Measurements from ENCODE around the gene SUMO4. TPM values are rescaled to one million over a fixed set of nuclear protein-coding genes. Genes with fewer than 3 reads are reported as not detected.

SUMO4 gene
- total RNA-seq, 1 donor from 2014 or later: 0.82 TPM

DNA sequence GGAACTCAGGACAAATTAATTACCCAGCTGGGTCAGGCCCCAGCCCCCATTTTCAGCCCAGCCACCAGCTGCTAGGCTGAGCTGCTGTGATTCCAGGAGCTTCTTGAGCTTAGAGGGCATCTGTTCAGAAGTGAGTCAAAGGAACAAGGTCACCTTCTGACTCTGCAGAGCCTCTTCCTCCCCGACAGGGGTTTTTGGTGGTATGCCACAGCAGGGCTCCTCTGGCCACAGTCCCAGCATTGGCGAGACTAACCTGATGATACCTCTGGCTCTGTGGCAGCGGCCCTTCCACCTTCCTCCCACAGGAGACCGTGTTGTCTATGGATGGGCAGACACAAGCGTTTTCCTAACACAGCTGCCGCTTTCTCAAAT, 45.0 kb downstream of the SUMO4 start:
- no peaks in the 10 kb centered on the region for H3K9me3 ChIP-seq (ENCODE audit: low read depth)
- Mint-ChIP-seq H3K4me3 (no peak overlapping the region), H3K27me3 (ENCODE audit: insufficient read depth, low read depth) (peaks cover 16% of the 10 kb centered on the region), H3K4me1 (peaks cover 20% of the 10 kb centered on the region), H3K36me3 (no peaks in the 10 kb centered on the region), H3K27ac (no peak overlapping the region), H3K9me3 (no peaks in the 10 kb centered on the region)
- no peak overlapping the region for H2AFZ ChIP-seq (replicated peaks)
- H3K27me3 ChIP-seq: peaks cover 14% of the 10 kb centered on the region
- TF ChIP-seq EZH2 (IDR thresholded peaks at IDR 0.05) (no peak), EZH2phosphoT487 (IDR thresholded peaks at IDR 0.05) (no peak)
- TF ChIP-seq, protein P1, sequence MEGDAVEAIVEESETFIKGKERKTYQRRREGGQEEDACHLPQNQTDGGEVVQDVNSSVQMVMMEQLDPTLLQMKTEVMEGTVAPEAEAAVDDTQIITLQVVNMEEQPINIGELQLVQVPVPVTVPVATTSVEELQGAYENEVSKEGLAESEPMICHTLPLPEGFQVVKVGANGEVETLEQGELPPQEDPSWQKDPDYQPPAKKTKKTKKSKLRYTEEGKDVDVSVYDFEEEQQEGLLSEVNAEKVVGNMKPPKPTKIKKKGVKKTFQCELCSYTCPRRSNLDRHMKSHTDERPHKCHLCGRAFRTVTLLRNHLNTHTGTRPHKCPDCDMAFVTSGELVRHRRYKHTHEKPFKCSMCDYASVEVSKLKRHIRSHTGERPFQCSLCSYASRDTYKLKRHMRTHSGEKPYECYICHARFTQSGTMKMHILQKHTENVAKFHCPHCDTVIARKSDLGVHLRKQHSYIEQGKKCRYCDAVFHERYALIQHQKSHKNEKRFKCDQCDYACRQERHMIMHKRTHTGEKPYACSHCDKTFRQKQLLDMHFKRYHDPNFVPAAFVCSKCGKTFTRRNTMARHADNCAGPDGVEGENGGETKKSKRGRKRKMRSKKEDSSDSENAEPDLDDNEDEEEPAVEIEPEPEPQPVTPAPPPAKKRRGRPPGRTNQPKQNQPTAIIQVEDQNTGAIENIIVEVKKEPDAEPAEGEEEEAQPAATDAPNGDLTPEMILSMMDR (IDR thresholded peaks at IDR 0.05): no peak
- no peak overlapping the region for H3K4me2 ChIP-seq
- H3K9ac ChIP-seq: no peak overlapping the region
- H3K27ac ChIP-seq: no peak overlapping the region
- DNase-seq (ENCODE audit: low spot score): no peak
- no peaks in the 10 kb centered on the region for H3K79me2 ChIP-seq (ENCODE audit: low read depth)
- no peaks in the 10 kb centered on the region for H3K4me1 ChIP-seq
- H3K4me3 ChIP-seq: no peak overlapping the region
- no peaks in the 10 kb centered on the region for H3K36me3 ChIP-seq
- no peaks in the 10 kb centered on the region for H4K20me1 ChIP-seq (ENCODE audit: low read depth)
- no peaks in the 10 kb centered on the region for H3F3A ChIP-seq (ENCODE audit: low read depth)

DNA sequence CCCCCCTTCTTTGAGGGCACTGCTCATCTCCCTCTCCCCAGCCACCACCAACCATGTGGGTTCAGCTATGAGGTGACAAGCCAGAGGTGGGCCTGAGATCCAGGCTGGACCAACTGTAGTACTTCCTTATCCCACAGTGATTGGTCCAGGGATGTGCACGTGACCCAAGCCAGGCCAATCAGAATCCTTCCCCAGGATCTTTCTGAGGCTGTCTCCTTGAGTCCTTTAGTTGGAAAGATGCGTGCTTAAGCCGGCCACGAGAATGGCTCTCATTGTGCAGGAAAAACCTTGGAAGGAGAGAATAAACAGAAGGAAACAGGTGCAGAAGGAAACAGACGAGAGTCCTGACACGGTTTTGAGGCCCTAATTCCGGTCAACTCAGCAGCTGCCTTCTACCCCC, 45.5 kb downstream of the SUMO4 start:
- Mint-ChIP-seq H3K4me3 (no peak overlapping the region), H3K9me3 (no peaks in the 10 kb centered on the region), H3K27ac (no peak overlapping the region), H3K4me1 (peaks cover 19% of the 10 kb centered on the region), H3K36me3 (no peaks in the 10 kb centered on the region), H3K27me3 (ENCODE audit: insufficient read depth, low read depth) (peaks cover 21% of the 10 kb centered on the region)
- Histone ChIP-seq H3K4me3 (no peak overlapping the region), H2AFZ (replicated peaks) (no peak overlapping the region), H3K4me1 (peaks cover under 1% of the 10 kb centered on the region), H3K79me2 (ENCODE audit: low read depth) (no peaks in the 10 kb centered on the region), H4K20me1 (ENCODE audit: low read depth) (no peaks in the 10 kb centered on the region), H3K36me3 (no peaks in the 10 kb centered on the region), H3K4me2 (no peak overlapping the region), H3K9me3 (ENCODE audit: low read depth) (no peaks in the 10 kb centered on the region), H3K27me3 (peaks cover 18% of the 10 kb centered on the region), H3K9ac (no peak overlapping the region), H3K27ac (no peak overlapping the region), H3F3A (ENCODE audit: low read depth) (no peaks in the 10 kb centered on the region)
- DNase-seq (ENCODE audit: low spot score): no peak
- TF ChIP-seq, protein P1 (IDR thresholded peaks at IDR 0.05): no peak
- no peak for TF ChIP-seq EZH2phosphoT487 (IDR thresholded peaks at IDR 0.05)

DNA sequence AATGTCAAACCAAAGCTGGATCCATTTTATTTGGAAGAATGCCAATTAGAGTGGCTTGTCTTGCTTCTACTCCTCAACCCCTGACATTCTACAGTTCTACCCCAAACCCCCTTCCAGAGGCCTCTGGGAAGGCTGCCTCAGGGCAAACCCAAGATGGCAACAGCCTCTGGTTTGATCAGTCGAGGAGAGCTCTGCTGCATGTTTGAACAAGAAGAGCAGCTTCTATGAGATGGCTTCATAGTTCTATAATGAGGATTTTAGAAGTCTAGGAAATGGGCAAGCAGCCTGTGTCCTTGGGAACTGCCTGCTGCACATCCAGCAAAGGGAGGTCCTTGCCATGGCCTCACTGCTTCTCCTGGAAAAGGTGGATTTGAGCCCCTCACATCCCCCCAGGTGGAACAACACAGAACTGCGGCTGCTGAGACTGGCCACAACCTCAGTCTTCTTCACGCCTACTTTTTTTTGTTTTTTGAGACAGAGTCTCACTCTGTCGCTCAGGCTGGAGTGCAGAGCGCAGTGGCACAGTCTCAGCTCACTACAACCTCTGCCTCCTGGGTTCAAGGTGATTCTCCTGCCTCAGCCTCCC, 46.8 kb downstream of the SUMO4 start:
- no peak overlapping the region for H3K9ac ChIP-seq
- Mint-ChIP-seq H3K9me3 (no peaks in the 10 kb centered on the region), H3K27ac (no peak overlapping the region), H3K27me3 (ENCODE audit: insufficient read depth, low read depth) (peaks cover 24% of the 10 kb centered on the region), H3K4me3 (no peak overlapping the region), H3K36me3 (no peaks in the 10 kb centered on the region), H3K4me1 (peaks cover 11% of the 10 kb centered on the region)
- H3F3A ChIP-seq (ENCODE audit: low read depth): no peaks in the 10 kb centered on the region
- TF ChIP-seq, protein P1 (IDR thresholded peaks at IDR 0.05): peak; percentile 11
- TF ChIP-seq EZH2 (IDR thresholded peaks at IDR 0.05): no peak
- TF ChIP-seq EZH2phosphoT487 (IDR thresholded peaks at IDR 0.05): no peak
- peaks cover 32% of the 10 kb centered on the region for H3K27me3 ChIP-seq
- H3K36me3 ChIP-seq: no peaks in the 10 kb centered on the region
- H3K4me2 ChIP-seq: no peak overlapping the region
- H3K79me2 ChIP-seq (ENCODE audit: low read depth): no peaks in the 10 kb centered on the region
- H3K9me3 ChIP-seq (ENCODE audit: low read depth): no peaks in the 10 kb centered on the region
- H3K4me1 ChIP-seq: peaks cover 10% of the 10 kb centered on the region
- no peak for DNase-seq (ENCODE audit: low spot score)
- no peak overlapping the region for H3K4me3 ChIP-seq
- no peak overlapping the region for H2AFZ ChIP-seq (replicated peaks)
- no peak overlapping the region for H3K27ac ChIP-seq
- no peaks in the 10 kb centered on the region for H4K20me1 ChIP-seq (ENCODE audit: low read depth)

Data from neural progenitor cell (in vitro differentiated cells).